RWPE1 (cell line): ENCODE measurements around the gene LCE1A.

Source experiments
- CTCF ChIA-PET: fragments of 350-600 bp; sonication (Branson Sonifier 250); formaldehyde crosslinking; extraction: SDS; loops from one replicate; lab custom pipeline; 2021; lab: Yijun Ruan, JAX
- POLR2A ChIA-PET: fragments of 400-600 bp; formaldehyde crosslinking; extraction: SDS; loops from one replicate; lab custom pipeline; 2020; ENCODE audit warnings: antibody characterized with exemption; ENCODE audit not compliant: low non-redundant PET; lab: Yijun Ruan, JAX
- DNase-seq: peaks from one replicate; pipeline ENCODE4 v3.0.0; 2012; ENCODE audit warnings: low spot score
- H3K27ac ChIP-seq: fragments of 450-650 bp; 2 replicates; pipeline ENCODE4 v1.5.1; 2017
- CTCF ChIP-seq: fragments of 450-650 bp; conservative IDR thresholded peaks from 2 replicates; pipeline ENCODE4 v1.5.1; 2017; ENCODE audit warnings: low read depth, mild to moderate bottlenecking

LCE1A gene

GRCh38 chr1:152801333-152801732 is 25.9 kb upstream of the LCE1A start:
- ChIA-PET CTCF (interaction anchor here (0.6 to 1.6 kb wide), 2 partner anchors 15 to 57 kb away, joined by 4 to 5 read pairs; partner anchors contain the start of gene LCE1E), POLR2A (no interaction called here)
- H3K27ac ChIP-seq, result no peak overlapping the region
- TF ChIP-seq CTCF, result no peak
- no peak for DNase-seq

GRCh38 chr1:152806576-152806975 is 20.7 kb upstream of the LCE1A start, which contains the start of gene LCE1C:
LCE1C (minus strand) TSS chr1:152806651; CDS start chr1:152805478, 1,173 bp downstream.
- DNase-seq, result peak; percentile 11
- ChIA-PET POLR2A (no interaction called here), CTCF (no interaction called here)
- H3K27ac ChIP-seq, result no peak within 1 kb of the TSS
- no peak for TF ChIP-seq CTCF

DNA sequence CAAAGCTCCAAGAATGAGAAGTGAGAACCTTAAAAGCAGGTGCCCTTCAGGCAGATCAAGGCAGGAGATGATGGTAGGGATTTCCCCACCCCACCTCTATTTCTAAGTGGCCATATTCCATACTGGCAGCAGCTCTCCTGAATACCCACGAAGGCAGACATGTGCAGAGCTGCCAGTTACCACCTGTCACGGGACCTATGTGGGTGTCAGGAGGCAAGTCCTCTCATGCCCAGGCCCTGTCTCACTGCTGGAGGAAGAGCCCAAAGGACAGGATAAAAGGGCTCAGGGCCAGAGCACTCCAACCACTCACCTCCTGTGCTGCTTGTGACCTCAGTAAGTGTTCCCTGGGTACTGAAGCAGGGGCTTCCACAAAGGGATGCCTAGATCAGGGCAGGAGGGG is 16.2 kb upstream of the LCE1A start:
- POLR2A ChIA-PET, result no interaction called here
- TF ChIP-seq CTCF, result no peak
- peak; percentile 13 for DNase-seq
- CTCF ChIA-PET, result no interaction called here
- H3K27ac ChIP-seq, result no peak overlapping the region

DNA sequence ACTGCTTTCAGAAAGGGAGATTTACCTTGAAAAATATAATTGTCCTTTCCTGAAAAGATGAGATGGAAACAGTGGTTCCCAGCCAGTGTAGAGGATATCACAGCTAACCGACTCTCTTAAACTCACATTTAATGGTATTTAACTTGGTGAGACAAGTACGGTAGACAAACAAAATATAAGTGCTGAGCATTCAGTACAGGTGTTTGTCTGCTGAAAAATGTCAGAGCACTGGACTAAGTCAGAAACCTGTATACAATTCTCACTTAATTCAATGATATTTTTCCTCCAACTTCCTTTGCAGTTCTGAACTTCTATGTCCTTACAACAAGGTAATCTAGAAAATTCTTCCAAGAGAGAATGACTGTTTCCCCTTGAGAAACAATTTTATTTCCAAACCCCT is 15.6 kb upstream of the LCE1A start, which contains the start of gene LCE1B:
LCE1B (plus strand) TSS at position 301 of the 400 bp plus-strand sequence. CDS start 476 bp downstream, outside the sequence.
- ChIA-PET CTCF (no interaction called here), POLR2A (no interaction called here)
- no peak for DNase-seq
- TF ChIP-seq CTCF, result no peak
- H3K27ac ChIP-seq, result no peak within 1 kb of the TSS

DNA sequence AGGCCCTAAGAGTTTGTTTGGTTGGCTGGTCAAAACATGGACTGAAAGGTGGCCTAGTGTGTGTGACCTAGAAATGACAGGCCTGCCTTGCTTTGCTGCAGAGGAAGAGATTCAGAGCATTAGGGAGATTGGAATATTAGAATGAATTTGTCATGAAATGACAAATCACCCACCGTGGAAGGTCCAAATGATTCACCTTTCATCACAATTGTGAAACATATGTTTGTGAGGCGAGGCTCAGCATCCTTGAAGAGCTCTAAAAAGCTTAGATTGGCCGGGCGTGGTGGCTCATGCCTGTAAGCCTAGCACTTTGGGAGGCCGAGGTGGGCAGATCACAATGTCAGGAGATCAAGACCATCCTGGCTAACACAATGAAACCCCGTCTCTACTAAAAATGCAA is 10.0 kb upstream of the LCE1A start:
- no peak overlapping the region for H3K27ac ChIP-seq
- TF ChIP-seq CTCF, result no peak
- ChIA-PET CTCF (no interaction called here), POLR2A (no interaction called here)
- peak; percentile 18 for DNase-seq

- POLR2A ChIA-PET, result no interaction called here
- CTCF ChIA-PET, result no interaction called here
- no peak for DNase-seq
- H3K27ac ChIP-seq, result no peak overlapping the region
- no peak for TF ChIP-seq CTCF
These were observed 4.0 kb upstream of the LCE1A start for GRCh38 chr1:152823294-152823693.

DNA sequence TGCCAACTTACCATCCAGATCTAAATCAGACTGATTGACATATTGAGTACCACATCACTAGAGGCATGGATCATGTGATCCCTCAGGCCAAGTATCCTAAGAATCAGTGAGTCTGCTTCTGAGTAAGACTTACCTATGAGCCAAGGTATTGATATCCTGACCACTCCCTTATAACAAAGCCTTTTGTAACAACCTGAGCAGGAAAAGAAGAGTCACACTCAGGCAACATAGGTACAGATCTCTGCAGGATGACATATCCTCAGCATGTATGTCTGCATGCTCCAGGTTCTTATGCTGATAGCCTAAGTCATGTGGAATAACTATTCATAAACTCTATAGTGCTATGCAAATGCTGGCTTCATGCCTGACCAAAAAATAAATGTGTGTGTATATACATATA is 2.3 kb upstream of the LCE1A start:
- no peak for DNase-seq
- no peak overlapping the region for H3K27ac ChIP-seq
- no peak for TF ChIP-seq CTCF
- ChIA-PET POLR2A (no interaction called here), CTCF (interaction anchor here (0.7 kb wide), 1 partner anchor 115 kb away, joined by 3 read pairs; no protein-coding TSS in a partner anchor)
